HG02840 (cell line): ENCODE measurements around the gene DGKZ.

Source experiments
- ATAC-seq: cut with Tn5 transposase; IDR thresholded peaks from one replicate; pipeline ENCODE4 v1.9.1; 2021; ENCODE audit warnings: mild to moderate bottlenecking, moderate library complexity, moderate number of reproducible peaks; ENCODE audit not compliant: unreplicated experiment, low FRiP score

DGKZ gene

DNA sequence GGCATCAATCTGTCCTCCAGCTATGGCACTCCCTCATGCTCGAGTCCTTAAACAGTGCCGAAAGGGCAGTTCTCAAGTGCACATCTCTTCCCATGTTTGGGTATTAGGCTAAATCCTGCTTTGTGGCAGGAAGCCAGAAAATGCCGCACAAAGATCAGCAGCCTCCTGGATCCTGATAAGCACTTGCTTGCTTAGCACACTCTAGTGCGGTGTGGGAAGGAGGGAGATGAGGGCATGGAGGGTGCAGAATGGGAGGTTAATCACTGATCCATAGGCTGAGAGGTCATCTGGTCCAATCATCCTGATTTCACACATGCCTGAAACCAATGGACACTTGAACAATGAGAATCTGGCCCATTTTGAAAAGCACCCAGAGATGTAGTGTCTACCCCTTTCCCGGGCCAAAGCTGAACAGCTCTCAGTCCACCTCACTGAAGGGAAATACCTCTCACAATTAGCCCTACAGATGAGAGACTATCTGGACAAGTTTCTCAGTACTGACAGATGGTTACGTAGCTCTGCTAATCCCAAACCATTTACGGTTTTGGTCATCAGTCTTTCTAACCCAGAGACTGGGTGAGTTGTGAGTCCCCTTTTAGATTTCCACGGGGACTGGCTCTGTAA lies 74.1 kb downstream of the DGKZ start:
- no peak for ATAC-seq

DNA sequence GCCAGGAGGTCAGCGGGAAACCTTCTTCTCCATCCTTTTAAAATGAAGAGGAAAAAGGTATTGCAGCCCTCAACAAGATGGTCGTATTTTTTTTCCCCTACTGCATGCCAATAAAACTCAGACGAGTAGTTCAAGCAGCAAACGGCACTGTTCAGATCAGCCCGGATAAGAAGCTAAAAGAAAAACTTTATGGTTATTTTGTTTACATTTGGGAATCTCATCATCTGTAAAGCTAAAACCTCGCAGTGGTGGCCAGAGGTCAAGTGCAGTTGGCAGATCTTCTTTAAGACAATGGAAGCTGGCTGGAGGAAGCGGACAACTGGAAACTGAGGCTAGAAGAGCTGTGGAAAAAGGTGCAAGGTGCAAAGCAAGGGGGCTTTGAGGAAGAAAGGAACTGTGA lies 75.3 kb downstream of the DGKZ start:
- ATAC-seq = no peak

DNA sequence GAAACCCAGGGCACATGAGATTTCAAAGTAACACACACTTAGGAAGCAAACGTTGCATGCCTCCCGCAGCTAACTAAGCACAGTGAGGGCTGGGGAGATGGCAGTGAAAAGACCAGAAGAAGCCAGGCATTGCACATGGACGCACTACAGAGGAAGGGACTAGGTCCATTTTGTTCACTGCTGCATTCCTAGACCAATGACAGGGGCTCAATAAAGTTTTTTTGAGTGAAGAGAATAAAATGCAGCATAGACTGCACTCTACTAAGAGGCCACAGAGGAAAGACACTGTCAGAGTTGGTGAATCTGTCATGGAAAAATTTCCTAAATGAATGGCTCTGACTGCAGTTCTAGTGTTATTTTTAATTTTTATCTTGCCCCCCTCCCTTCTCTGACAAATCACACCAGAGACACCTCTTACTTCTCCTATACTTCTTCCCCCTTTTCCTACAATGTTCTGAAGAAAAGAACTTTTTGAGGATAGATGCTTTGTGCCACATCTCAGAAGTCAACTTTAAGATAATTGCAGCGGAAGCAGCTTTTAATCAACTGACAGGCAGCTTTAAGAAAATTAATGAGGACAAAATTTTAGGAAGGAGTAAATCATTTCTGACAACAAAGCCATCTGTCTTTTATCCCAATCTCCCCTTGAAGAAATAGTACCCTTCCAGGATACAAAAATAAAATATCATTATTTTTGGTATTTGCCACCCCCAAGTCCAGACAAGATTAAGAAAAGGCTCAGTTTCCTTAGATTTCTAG lies 79.1 kb downstream of the DGKZ start:
- no peak for ATAC-seq

DNA sequence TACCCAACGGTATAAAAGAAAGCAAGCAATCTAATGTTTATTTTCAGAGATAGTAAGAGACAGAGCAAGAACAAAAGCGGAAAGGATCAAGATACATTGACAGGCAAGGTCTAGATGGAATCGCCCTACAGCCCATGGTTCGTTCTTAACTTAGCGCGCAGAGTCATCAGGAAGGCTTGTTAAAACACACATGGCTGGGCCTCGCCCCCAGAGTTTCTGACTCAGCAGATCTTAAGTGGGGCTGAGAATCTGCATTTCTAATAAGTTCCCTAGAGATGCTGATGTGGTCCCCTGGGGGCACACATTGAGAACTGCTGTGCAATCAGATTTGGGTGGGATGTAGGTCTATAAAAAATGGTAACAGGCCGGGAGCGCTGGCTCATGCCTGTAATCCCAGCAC lies 80.1 kb downstream of the DGKZ start:
- no peak for ATAC-seq

DNA sequence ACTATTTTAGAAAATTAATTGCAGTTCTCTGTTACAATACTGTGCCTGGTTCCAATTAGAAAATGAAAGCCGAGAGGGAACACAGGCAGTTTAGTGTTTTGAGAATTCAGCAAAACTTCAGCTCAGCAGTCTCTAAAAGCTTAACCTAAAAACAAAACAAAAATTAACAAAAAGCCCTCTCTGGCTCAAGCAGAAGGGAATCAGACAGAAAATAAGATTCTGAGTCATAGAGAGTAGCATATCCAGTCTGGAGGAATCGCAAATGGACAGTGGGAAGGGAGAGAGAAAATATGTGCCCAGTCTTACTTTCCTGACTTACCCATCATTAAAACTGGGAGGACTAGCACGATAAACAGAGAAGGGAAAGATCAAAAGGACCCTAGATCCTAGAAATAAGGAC lies 82.5 kb downstream of the DGKZ start:
- ATAC-seq = no peak
